Body of pancreas (tissue), 4 donors: ENCODE measurements around the gene DUS3L.

Experiments used
- CTCF ChIP-seq, 7 experiments: fragments of 450-650 bp in 4 of 7; fragments of 200-600 bp in 3 of 7; sonication (generic) in 3 of 7; IDR thresholded peaks; one replicate each; pipeline ENCODE4 v1.5.1; 2016 to 2019; ENCODE audit warnings: antibody characterized with exemption in 7 of 7
- POLR2A ChIP-seq, 3 donors: fragments of 450-650 bp; IDR thresholded peaks; one replicate each; pipeline ENCODE4 v1.6.1; 2016; ENCODE audit warnings: antibody characterized with exemption in 3 of 3, mild to moderate bottlenecking in 2 of 3

GRCh38 chr19:5784581-5785147 is 6.3 kb downstream of the DUS3L start, which contains the start of gene PRR22:
- TF ChIP-seq CTCF (IDR thresholded peaks at IDR 0.05) = no peak
- TF ChIP-seq POLR2A (IDR thresholded peaks at IDR 0.05) = no peak
